ENCODE results near the gene PLEKHA3. TPM values are rescaled to one million over a fixed set of nuclear protein-coding genes. Genes with fewer than 3 reads are reported as not detected.

PLEKHA3 gene
- 4.5 and 4.8 TPM in 2 replicates for total RNA-seq

GRCh38 chr2:178480227-178481181 is at the start of gene PLEKHA3:
TSS of gene PLEKHA3 (plus strand) at chr2:178480457. CDS start at chr2:178480870, 413 bp downstream.

GRCh38 chr2:178450774-178451525 is 29.3 kb upstream of the PLEKHA3 start, which contains the start of the genes PJVK and PRKRA:
TSS of gene PJVK (plus strand) at chr2:178451378. CDS start at chr2:178453410, 2,032 bp downstream.
TSS of gene PRKRA (minus strand) at chr2:178451175. CDS start at chr2:178451030, 145 bp downstream.

GRCh38 chr2:178478439-178479274 is 1.6 kb upstream of the PLEKHA3 start, which contains the start of gene FKBP7:
TSS of gene FKBP7 (minus strand) at chr2:178478600. CDS start at chr2:178478499, 101 bp downstream.

Other genes starting within 250 kb of the PLEKHA3 start
- 48.4 and 52.1 TPM in 2 replicates for gene PRKRA, start 29.3 kb upstream of the PLEKHA3 start, total RNA-seq
- 2.0 and 2.5 TPM in 2 replicates for gene PJVK, start 29.1 kb upstream of the PLEKHA3 start, total RNA-seq
- gene FKBP7, start 1.9 kb upstream of the PLEKHA3 start, total RNA-seq, result 49.8 and 49.9 TPM in 2 replicates

All from smooth muscle cell of trachea (primary cell).